GM10847 (cell line): ENCODE measurements around the gene FREM3.

Experiments
- POLR2A ChIP-seq: IDR thresholded peaks from 2 replicates; pipeline ENCODE4 v1.6.1; 2011; ENCODE audit not compliant: insufficient read length; ENCODE audit errors: extremely low read depth

The FREM3 gene

GRCh38 chr4:143700416-143701352 is at the start of gene FREM3:
TSS of gene FREM3 (minus strand) at chr4:143700675. CDS start at chr4:143700675, 0 bp downstream.
- no peak for TF ChIP-seq POLR2A

- no peak for TF ChIP-seq POLR2A
Measured at GRCh38 chr4:143745874-143746273, 45.4 kb upstream of the FREM3 start.

- TF ChIP-seq POLR2A: no peak
Measured at GRCh38 chr4:143743591-143743990, 43.1 kb upstream of the FREM3 start.

- no peak for TF ChIP-seq POLR2A
Measured at GRCh38 chr4:143742834-143743233, 42.4 kb upstream of the FREM3 start.

- no peak for TF ChIP-seq POLR2A
Measured at GRCh38 chr4:143736861-143737260, 36.4 kb upstream of the FREM3 start.

- TF ChIP-seq POLR2A: no peak
Measured at GRCh38 chr4:143728166-143728565, 27.7 kb upstream of the FREM3 start.

- TF ChIP-seq POLR2A: no peak
Measured at GRCh38 chr4:143726714-143727113, 26.2 kb upstream of the FREM3 start.

- no peak for TF ChIP-seq POLR2A
Measured at GRCh38 chr4:143721317-143721716, 20.8 kb upstream of the FREM3 start.

GRCh38 chr4:143713955-143714625 is 13.6 kb upstream of the FREM3 start:
- TF ChIP-seq POLR2A: no peak

- TF ChIP-seq POLR2A: no peak
Measured at GRCh38 chr4:143713553-143713952, 13.1 kb upstream of the FREM3 start.

GRCh38 chr4:143712155-143712550 is 11.7 kb upstream of the FREM3 start:
- no peak for TF ChIP-seq POLR2A

- no peak for TF ChIP-seq POLR2A
Measured at GRCh38 chr4:143711543-143712154, 11.2 kb upstream of the FREM3 start.

- TF ChIP-seq POLR2A: no peak
Measured at GRCh38 chr4:143701365-143701764, 890 bp upstream of the FREM3 start.

GRCh38 chr4:143700046-143700415 is 444 bp downstream of the FREM3 start:
- TF ChIP-seq POLR2A: no peak

- TF ChIP-seq POLR2A: no peak
Measured at GRCh38 chr4:143699331-143700045, 987 bp downstream of the FREM3 start.
